NCI-H345 (cell line): ENCODE data around the gene DSE.

ENCODE experiments used
- DNase-seq: peaks from one replicate; lab custom pipeline; 2025; lab: John Stamatoyannopoulos, UW

DSE gene

DNA sequence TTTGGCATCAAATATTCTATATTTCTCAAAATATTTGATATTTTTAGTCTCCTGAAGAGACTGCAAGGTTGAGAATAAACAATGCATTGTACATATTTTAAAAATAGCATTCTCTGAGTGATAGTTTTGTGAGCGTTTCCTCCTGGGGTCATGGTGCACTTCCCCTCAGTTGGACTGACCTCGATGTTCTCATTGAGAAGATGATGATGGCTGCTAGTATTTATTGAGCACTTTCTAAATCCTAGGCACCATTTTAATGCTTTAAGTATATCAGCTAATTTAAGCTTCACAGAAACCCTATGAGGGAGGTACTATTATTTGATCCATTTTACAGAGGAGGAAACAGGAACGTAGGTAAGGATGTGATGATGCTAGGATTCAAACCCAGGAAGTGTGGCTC is 18.2 kb downstream of the DSE start:
- DNase-seq: no peak

DNA sequence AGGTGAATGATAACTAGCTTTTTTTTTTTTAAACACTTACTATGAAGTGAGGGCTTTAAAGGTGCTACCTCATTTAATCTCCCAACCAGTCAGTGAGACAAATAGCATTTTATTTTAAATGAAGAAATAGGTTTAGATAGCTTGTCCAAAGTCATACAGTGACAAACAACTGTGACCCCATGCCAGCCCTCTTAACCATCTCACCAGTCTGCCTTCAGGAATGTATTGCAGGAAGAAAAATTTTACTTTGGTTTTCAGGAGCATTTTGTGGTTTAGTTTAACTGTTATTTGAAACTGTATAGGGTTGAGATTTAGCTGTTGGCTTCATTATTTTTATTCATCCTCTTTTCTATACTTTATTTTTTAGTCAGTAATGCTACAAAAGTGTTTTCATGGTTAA is 18.6 kb downstream of the DSE start:
- no peak for DNase-seq

DNA sequence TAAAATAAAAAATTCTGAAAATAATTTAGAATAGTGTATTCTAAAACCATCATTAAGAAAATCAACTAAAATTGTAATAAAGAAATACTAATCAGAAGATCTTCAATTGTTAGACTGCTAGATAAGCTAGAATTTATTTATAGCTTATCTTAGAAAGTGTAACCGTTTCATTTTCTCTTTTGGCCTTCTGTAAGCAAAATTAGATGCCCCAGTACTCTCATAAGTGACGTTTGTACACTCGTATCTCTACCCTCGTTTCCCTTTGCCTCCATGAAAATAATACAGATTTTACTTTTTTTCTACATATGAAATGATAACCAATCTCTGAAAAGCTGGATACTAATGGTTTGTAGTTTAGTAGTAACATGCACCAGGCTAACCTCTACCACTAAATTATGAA is 19.8 kb downstream of the DSE start:
- DNase-seq: no peak

DNA sequence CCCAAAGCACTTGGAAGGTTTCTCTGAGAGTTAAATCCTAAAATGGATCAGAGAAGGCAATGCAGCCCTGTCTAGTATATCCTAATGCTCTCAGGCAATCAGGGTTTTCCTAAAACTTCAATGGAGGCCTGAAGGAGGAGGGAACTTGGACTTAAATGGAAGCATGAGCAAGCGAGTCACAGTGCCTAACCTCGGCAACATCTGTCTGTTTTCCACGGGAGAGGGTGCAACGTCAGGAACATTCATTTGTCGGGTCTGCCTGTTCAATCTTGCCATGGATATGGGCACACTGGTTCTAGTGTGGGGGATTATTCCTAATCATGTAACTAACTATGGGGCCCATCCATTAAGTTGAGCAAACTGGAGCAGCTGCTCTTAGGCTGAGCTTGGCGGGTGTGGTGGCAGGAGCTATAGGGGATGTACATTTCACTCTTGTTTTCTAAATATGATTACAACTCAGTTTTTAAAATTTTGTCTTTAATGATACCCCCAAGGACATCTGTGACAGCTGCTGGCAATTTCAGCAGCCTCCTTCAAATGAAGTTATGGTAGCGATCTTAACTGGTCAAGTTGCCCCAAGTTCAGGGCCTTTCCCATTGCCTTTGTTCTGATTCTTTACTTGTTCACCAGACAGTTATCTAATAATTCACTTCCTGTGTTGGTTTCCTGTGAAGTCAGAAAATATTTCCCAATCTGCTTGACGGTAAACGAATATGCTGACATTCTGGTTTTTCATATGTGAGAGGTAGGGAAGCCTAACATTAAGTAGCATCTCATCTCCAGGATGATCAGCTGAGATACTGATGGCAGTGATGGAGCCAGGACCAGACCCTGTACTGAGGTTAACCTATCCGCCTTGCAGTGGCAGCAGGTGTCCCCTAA is 21.6 kb downstream of the DSE start:
- no peak for DNase-seq

DNA sequence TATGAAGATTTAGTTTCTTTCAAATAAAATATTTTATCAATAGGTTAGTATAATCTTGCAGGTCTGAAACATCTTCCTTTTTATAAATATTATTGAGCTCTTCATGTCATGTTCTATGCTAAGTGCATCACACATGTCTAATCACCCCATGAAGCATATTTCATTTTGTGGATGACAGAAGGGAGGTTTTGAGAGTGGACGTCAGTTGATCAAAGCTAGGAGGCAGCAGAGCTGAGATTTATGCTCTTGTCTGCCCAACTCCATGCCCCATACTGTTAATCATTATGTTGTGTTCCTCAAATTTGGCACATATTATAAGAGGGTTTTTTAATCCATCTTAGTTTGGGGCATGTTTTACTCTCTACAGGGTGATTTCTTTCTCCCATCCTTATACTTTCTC is 22.7 kb downstream of the DSE start:
- DNase-seq: no peak

- DNase-seq: no peak
Observed at GRCh38 chr6:116395647-116396046, 24.9 kb downstream of the DSE start.

- DNase-seq: no peak
Observed at GRCh38 chr6:116396441-116396840, 25.7 kb downstream of the DSE start.

DNA sequence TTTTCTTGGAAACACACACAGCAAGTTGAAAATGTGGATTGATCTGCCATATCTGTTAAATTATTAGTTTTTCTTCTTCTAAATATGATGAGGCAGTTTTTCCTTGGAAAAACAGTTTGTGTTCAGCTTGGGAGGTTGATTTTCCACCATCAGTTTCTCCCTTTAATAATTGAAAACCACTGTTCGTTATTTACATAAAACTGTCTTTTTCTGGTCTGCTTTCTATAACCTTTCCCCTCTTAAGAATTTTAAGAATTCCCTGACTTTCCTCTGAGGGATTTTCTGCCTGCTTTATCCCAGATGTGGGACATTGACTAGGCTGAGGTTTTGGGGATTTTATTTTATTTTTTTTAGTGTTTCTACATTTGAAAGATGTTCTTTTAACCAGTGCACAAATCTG is 27.2 kb downstream of the DSE start:
- DNase-seq: no peak

DNA sequence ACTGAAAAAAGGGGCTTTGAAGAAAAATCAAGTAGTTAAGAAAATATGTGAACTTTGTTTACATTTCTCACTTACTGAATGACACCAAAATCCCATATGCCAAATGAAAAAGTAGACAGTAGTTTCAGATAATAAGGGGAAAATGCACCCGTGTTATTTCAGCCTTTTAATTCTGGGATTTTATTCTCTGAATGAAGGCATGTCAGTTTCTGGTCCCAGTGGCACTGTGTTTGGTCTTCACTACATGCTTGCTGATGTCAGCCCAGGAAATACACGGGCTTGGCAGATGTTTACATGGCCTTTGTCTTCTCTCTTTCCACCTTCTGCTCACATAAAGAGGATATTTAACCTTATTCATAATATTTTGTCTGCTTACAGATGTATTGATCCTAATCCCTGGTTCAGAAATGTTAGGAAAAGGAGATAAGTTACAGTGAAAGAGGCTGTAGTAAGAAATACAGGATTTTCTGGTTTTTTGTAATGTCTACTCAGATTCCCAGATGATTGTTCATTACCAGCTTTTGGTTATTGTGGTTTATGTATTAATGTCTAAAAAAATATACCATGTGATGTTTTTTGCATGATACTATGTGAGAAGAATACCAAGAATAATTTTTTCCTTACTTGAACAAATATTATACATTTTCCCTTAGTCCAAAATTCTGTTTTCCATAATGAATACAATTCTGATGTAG is 27.7 kb downstream of the DSE start:
- no peak for DNase-seq

GRCh38 chr6:116399287-116399686 is 28.5 kb downstream of the DSE start:
- DNase-seq: no peak

DNA sequence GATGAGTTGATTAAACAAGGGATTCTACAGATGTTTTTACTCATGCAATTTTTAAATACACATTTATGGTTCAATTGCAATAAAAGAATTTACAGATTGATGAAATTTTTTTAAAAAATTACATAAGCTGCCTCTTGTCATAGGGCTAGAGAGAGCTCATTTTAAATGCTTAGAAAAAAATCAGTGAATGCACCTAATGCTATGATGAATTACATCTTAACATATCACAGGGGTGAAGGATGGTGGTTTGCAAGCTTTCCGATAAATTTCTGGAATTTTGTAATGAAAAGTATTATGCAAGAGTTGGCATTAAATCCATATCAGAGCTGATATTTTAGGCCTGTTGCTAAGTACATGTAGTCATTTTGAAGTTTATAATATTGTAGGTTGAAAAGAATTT is 29.6 kb downstream of the DSE start:
- no peak for DNase-seq

GRCh38 chr6:116402108-116402937 is 31.6 kb downstream of the DSE start:
- DNase-seq: no peak

GRCh38 chr6:116403205-116403604 is 32.5 kb downstream of the DSE start:
- no peak for DNase-seq

DNA sequence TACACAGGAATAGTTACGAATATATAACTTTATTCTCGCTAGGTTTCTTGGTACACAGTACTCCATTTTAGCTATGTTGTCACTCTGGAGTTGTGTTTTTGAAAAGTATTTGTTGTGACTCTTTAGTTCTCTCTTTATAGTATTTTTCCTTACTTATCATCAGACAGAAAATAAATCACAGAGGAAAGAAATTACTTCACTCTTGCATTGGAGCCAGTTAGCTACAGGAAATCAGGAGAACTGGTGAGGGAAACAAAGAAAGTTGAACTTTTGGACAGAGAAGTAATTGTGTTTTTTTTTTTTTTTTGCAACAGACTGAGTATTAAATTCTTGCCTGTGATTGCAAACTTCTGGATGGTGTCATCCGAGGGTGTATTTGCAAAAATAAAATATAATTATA is 33.9 kb downstream of the DSE start:
- DNase-seq: no peak

- DNase-seq: no peak
Observed at GRCh38 chr6:116405138-116405537, 34.4 kb downstream of the DSE start.

DNA sequence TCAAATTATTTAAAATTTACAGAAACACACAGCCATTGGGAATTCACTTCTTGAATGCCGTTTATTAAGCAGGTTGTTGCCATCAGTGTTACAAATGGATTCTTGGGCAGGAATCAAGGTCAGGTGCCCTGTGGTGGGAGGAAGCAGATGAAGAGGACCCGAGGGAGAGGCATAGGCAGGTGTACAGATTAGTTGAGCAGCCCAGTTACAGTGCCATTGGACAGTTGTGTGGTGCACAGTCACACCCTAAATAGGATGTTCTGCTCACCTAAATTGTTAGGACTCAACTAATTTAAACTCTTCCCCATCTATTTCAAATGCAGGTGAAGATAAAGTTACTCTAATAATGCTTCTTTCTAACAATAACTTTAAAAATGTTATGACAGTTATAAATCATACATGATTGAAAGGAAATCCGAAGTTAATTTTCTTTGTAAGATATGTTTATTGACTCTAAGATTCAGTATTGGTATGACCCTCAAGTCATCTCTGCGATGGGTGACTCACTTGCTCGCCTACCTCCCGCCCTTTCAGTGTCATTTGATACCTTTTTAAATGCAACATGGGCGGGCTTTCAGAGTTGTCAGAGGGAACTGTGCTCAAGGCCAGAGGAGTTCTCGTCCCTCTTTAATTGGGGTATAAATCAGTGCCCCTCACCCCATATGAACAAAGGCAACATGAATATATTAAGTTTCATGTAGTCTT is 35.1 kb downstream of the DSE start:
- DNase-seq: no peak

DNA sequence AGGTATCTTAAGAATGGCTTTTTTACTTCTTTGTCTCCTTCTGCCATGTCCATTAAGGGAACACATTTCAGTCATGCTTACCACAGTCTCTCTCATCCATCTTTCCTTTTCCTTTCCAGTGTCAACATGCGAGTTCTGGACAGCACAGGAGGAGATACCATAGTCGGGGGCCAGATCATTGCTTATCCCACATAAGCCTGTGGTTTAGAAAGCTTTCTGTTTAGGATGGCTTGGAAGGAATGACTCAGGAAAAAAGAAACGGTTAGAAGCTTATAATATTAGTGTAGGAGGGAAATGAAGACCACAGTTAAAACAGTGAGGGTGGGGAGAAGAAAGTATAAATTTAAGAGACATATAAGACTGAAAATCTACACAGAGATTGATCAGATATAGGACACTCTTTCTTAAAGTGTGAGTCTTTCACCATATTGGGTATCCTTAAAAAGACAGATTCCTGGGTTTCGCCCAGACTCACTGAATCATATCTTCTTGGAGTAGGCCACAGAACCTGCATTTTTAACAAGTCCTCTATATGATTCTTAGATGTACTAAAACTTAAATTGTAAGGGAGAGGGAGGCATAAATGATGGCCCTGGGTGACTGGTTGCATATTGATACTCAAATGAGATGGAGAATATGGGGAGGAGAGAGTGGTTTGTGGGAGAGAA is 36.1 kb downstream of the DSE start:
- DNase-seq: no peak

GRCh38 chr6:116408491-116408890 is 37.7 kb downstream of the DSE start:
- DNase-seq: no peak

DNA sequence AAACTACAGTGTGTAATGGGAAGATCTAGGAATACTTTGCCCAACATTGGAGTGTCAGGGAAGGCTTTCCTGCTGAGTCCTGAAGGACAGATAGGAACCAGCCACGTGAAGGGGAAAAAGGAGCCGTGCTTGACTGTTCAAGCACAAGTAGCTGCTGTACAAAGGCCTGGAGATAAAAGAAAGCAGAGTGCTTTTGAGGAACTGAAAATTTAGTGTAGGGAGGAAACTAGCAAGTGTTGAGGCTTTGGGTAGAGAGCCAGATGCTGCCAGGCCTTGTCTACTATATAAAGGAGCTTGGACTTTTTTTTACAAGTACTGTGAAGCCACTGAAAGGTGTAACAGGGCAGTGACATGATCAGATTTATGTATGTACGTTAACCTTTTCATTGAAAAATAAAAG is 39.0 kb downstream of the DSE start:
- DNase-seq: no peak

DNA sequence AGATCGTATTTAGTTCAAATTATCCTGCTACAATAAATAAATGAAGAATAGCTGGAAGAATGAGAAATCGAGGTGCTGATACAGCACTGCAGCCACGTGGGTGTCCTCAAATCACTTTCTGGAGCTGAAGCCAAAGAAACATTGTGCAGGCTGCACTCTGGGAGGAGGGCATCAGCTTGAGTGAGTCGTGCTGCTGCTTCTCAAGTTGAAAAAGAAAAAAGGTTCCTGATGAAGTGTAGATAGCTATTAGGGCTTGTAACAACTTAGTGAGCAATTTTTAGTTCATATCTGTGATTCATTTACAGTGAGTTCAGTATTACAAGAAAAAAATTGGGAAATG is 40.5 kb downstream of the DSE start:
- no peak for DNase-seq

DNA sequence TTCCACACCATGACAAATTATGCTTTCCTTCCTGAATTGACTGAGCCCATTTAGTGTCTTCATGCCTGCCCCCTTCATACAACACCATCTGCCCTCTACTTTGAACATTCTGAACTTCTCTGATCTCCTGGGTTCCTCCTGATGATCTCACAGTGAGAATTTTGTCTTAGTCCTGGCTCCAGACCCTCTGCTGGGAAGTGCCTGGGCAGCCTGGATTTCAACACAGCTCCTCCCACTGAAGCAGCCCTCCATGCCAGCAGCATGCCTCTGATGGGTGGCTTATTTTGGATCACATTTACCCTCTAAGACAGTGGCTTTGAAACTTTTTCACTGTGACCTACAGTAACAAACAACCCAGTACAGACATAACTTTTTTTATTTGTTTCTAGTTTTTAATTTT is 41.5 kb downstream of the DSE start:
- DNase-seq: no peak

GRCh38 chr6:116413357-116413756 is 42.6 kb downstream of the DSE start:
- no peak for DNase-seq
